ENCODE measurements around the gene LDLRAD4.

The LDLRAD4 gene

DNA sequence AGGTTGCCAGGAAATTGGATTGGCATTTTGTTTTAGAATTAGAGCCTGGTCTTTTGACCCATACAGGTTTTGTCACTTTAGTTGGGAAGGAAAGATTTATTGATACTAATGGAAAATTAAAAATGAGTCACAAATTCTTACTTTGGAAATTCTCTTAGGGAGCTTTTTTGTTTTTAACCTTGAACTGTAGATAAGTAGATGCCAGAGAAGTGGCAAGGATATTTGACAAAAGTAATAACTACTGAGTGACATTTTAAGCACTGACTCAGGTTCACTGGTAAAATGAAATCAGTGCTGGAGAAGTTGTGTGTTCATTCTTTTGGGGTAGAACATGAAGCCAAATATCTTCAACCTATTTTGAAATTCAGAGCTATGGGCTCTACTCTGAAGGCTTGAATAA, 56.5 kb downstream of the LDLRAD4 start:
- H3K4me3 ChIP-seq (ENCODE audit: low read depth, low read length), result no peak overlapping the region

DNA sequence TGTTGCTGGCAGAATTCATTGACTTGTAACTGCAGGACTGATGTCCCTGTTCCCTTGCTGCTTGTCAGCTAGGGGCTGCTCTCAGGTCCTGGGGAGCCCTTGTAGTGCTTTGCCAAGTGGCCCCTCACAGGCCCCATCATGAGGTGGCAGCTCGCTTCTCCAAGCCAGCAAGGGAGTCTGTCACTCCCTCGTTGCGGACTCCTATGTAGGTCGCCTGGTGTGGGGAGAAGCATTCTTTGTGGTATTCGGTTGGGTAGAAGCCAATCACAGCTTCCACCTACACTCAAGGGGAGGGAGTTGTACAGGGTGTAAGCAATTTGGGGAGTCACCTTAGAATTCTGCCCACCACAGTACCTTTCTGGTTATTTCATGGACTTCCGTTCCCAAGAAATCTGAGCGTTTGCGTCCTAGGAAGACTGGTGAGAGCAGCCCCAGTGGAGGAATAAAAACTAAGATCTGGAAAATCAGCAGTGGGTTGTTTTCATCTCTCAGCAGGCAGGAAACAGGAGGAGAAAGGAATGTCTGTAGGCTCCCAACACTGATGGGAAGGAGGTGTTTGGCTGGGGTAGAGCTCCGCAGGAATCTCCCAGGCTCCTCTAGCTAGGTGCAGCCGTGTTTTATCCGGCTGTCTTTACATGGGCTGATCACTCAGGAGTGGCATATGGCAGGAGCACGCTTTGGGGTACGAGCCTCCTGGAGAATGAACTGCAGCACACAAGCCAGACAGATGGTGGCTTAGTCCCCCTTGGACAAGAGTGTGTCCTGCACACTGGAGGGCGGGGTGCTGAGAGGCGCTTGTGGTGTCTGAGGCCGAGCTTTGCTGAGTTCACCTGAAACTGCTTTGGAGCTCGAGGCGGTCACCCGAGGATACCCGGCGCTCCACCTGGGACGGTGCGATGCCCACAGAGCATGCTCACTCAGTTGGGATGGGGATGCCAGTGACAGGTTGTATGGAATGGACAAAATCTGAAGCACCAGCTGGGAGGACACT, 58.3 kb downstream of the LDLRAD4 start:
- TF ChIP-seq, protein P1, sequence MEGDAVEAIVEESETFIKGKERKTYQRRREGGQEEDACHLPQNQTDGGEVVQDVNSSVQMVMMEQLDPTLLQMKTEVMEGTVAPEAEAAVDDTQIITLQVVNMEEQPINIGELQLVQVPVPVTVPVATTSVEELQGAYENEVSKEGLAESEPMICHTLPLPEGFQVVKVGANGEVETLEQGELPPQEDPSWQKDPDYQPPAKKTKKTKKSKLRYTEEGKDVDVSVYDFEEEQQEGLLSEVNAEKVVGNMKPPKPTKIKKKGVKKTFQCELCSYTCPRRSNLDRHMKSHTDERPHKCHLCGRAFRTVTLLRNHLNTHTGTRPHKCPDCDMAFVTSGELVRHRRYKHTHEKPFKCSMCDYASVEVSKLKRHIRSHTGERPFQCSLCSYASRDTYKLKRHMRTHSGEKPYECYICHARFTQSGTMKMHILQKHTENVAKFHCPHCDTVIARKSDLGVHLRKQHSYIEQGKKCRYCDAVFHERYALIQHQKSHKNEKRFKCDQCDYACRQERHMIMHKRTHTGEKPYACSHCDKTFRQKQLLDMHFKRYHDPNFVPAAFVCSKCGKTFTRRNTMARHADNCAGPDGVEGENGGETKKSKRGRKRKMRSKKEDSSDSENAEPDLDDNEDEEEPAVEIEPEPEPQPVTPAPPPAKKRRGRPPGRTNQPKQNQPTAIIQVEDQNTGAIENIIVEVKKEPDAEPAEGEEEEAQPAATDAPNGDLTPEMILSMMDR (IDR thresholded peaks at IDR 0.05; ENCODE audit: low read depth, low read length), result no peak
- no peak overlapping the region for H3K4me3 ChIP-seq (ENCODE audit: low read depth, low read length)

More for the DNA sequence above, 56.5 kb downstream of the LDLRAD4 start:
- TF ChIP-seq, protein P1 (IDR thresholded peaks at IDR 0.05; ENCODE audit: low read depth, low read length), result no peak

DNA sequence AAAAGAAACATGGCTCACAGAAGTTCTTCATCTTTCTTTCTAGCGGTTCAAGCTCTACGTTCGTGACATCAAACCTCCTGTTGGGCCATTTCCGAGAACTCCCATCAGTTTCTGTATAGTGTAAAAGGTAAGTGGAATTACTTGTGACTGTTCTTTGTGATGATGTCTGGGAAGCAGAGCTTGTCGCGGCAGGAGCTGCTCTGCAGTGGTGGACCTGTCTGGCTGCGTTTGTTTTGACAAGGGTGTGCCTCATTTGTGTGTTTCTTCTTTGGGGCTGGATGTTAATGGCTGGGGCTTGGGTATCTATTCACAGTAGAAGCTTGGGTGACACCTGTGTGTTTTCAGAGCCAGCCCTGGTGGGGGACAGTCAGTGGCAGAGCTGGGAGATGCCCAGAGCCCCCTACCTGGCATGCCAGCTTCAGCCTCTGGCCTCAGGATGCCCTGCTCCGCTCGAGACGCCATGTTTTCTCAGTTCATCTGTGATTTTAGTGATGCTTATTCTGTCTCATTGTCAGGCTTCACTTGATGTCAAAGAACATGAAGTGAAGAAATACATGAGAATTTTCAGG, 59.6 kb downstream of the LDLRAD4 start:
- TF ChIP-seq, protein P1 (IDR thresholded peaks at IDR 0.05; ENCODE audit: low read depth, low read length), result no peak
- no peak overlapping the region for H3K4me3 ChIP-seq (ENCODE audit: low read depth, low read length)

DNA sequence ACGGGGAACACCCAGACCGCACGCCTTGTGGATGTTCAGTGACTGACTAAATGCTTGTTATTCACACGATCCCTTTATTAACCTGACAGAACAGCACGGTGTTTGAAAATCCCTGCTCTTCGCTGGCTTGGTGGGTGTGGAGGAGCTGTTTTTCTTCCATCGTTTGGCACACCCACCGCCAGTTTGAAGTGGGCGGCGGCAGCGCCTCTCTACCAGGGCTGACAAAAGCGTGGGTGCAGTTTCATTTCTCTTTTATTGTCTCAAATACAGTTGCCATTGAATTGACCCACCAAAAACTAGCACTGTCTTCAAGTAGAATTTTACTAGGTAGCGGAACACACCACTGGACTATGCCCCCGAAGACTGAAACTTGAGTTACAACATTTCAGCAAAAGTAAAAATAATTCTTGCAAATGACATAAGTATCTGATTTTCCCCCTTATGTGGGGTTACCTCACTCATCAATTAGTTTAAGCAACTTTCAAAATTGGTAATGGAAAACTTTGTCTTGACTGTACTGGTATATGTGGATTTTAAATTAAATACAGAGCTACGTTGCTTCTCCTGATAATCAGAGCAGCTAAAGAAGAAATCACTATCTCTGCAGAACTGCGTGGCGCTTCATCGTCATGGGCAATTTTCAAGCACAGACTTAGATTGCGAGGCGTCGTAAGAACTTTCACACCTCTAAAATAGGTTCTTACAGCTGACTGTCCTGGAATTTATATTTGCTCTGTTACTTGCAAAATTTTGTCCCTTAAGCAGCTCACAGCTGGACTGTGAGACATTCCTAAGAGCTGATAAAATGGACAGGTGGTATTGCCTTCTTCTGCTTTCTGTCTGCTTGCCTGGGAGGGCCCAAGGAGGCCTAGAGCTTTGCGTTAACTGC, 60.9 kb downstream of the LDLRAD4 start:
- H3K4me3 ChIP-seq (ENCODE audit: low read depth, low read length), result no peak overlapping the region
- TF ChIP-seq, protein P1 (IDR thresholded peaks at IDR 0.05; ENCODE audit: low read depth, low read length), result no peak

DNA sequence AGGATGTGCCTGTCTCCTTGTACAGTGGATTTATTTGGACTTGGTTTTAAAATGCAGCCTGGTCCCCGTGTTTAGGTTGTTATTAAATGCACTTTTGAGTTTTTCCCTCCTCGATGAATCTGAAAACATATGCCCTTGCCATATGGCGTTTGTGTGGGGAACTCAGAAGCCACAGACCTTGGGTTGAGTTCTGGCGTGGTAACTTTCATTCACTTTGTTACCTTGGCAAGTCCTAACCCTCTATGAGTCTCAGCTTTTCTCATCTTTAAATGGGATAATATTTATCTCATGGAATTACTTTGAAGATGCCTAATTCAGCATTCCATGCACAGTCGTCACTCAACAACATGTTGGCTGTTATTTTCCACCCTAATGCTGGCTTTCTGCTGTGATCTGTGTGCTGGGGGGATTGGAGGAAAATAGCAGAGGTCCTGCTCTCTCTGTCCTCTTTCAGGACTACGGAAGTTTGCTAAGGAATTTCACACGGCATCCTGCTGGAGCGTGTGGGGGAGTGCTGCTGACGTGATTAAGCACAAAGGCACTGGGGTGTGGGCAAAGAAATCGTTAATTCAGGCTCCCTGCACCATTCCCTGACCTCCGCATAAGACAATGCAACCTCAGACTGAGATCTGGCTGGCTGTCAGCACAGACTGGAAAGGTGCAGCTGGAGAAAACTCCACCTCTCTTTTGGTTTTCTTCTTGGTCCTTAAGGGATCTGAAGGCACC, 61.7 kb downstream of the LDLRAD4 start:
- no peak overlapping the region for H3K4me3 ChIP-seq (ENCODE audit: low read depth, low read length)
- TF ChIP-seq, protein P1 (IDR thresholded peaks at IDR 0.05; ENCODE audit: low read depth, low read length), result no peak

DNA sequence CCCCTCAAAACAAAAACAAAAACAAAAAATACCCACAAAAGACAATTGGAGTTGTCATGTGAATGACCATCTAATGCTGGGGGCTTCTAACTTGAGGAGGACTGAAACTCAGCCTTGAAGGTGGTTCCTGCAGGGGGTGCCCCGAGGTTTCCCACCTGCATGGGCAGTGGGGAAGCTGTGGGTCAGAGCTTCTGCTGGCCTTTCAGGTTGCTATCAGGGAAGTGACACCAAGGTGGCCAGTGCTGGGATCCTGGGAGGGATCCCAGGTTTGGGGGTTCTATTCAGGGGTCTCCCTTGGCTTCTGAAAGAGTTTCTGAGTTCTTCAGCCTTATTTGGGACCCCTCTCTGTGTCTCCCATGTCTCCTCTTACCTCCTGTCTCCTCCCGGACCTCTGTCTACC, 62.8 kb downstream of the LDLRAD4 start:
- TF ChIP-seq, protein P1 (IDR thresholded peaks at IDR 0.05; ENCODE audit: low read depth, low read length), result no peak
- H3K4me3 ChIP-seq (ENCODE audit: low read depth, low read length), result no peak overlapping the region
